A549 (cell line): ENCODE measurements around the gene PIK3C3. TPM values are rescaled to one million over a fixed set of nuclear protein-coding genes. Genes with fewer than 3 reads are reported as not detected.
A peak's percentile ranks its signal among the peaks of the same experiment; 100 is the strongest.

Experiments used
- ATAC-seq, 2 experiments: fragments of 200-7000 bp in 1 of 2; fragments of >200 bp in 1 of 2; cut with Nextera tagmentation in 1 of 2; cut with Tn5 transposase in 1 of 2; 3 replicates each; pipeline versions ENCODE4 v1.8.0 to v1.9.1; 2018 to 2020; ENCODE audit warnings: mild to moderate bottlenecking in 1 of 2, moderate library complexity in 1 of 2
- CTCF ChIA-PET: fragments of 300-600 bp; sonication (Branson Sonifier 250); formaldehyde crosslinking; extraction: SDS; loops from one replicate; lab custom pipeline; 2021; ENCODE audit warnings: antibody characterized with exemption, inconsistent platforms; lab: Yijun Ruan, JAX
- POLR2A ChIA-PET: fragments of 350-600 bp; formaldehyde crosslinking; extraction: SDS; loops from one replicate; lab custom pipeline; 2021; ENCODE audit warnings: antibody characterized with exemption, inconsistent platforms; lab: Yijun Ruan, JAX
- DNase-seq, 2 experiments: peaks; one replicate each; pipeline versions ENCODE4 v3.0.0 to v3.0.0-alpha.2; 2011 to 2016; ENCODE audit warnings: low read depth in 1 of 2, low spot score in 1 of 2
- FAIRE-seq: peaks from 2 replicates; lab custom pipeline; 2011; peaks lifted over from hg19 to GRCh38; lab: Jason Lieb, UNC
- H3K27ac ChIP-seq, 2 experiments: fragments of >200 bp; sonication (Bioruptor Twin); formaldehyde crosslinking; 3 replicates each; pipeline ENCODE4 v1.5.1; 2016 to 2017
- H3K4me1 ChIP-seq: fragments of >200 bp; sonication (Bioruptor Twin); formaldehyde crosslinking; 3 replicates; pipeline ENCODE4 v1.6.1; 2016
- H3K4me2 ChIP-seq: fragments of >200 bp; sonication (Bioruptor Twin); formaldehyde crosslinking; 3 replicates; pipeline ENCODE4 v1.6.1; 2016
- H3K4me3 ChIP-seq: fragments of >200 bp; sonication (Bioruptor Twin); formaldehyde crosslinking; 3 replicates; pipeline ENCODE4 v1.5.1; 2016
- H3K9me3 ChIP-seq: fragments of >200 bp; sonication (Bioruptor Twin); formaldehyde crosslinking; 3 replicates; pipeline ENCODE4 v1.6.1; 2016
- BCL3 ChIP-seq: fragments of >200 bp; sonication (Bioruptor Twin); formaldehyde crosslinking; IDR thresholded peaks from 3 replicates; pipeline ENCODE4 v1.6.1; 2016
- CBX8 ChIP-seq: fragments of 200-600 bp; sonication (generic); IDR thresholded peaks from 2 replicates; pipeline ENCODE4 v1.6.1; 2016
- CEBPB ChIP-seq, 2 experiments: fragments of >200 bp in 1 of 2; sonication (Bioruptor Twin) in 1 of 2; formaldehyde crosslinking in 1 of 2; IDR thresholded peaks; 2 replicates each; pipeline ENCODE4 v1.6.1; 2012 to 2016
- CHD2 ChIP-seq: fragments of 150-350 bp; IDR thresholded peaks from 2 replicates; pipeline ENCODE4 v1.6.1; 2014; ENCODE audit warnings: low read length; ENCODE audit not compliant: partially characterized antibody
- EP300 ChIP-seq, 2 experiments: fragments of >200 bp; sonication (Bioruptor Twin); formaldehyde crosslinking; IDR thresholded peaks; 2 replicates in 1 of 2; 3 replicates in 1 of 2; pipeline ENCODE4 v1.6.1; 2016 to 2017
- ESRRA ChIP-seq: fragments of 150-350 bp; IDR thresholded peaks from 2 replicates; pipeline ENCODE4 v1.6.1; 2014; ENCODE audit warnings: mild to moderate bottlenecking, low read length, borderline replicate concordance
- FOSB ChIP-seq: fragments of 250-450 bp; sonication (Bioruptor Pico); IDR thresholded peaks from 2 replicates; pipeline ENCODE4 v1.5.0; 2020; ENCODE audit warnings: mild to moderate bottlenecking, moderate library complexity
- FOSL2 ChIP-seq, 2 experiments: fragments of 450-650 bp in 1 of 2; fragments of >200 bp in 1 of 2; sonication (Bioruptor Twin) in 1 of 2; formaldehyde crosslinking; IDR thresholded peaks; 2 replicates each; pipeline versions ENCODE4 v1.5.0 to v1.6.1; 2016 to 2020; ENCODE audit warnings: mild to moderate bottlenecking in 1 of 2, moderate library complexity in 1 of 2
- GATA3 ChIP-seq: IDR thresholded peaks from 2 replicates; pipeline ENCODE4 v1.6.1; 2012; ENCODE audit warnings: borderline replicate concordance
- HMGXB4 ChIP-seq: fragments of 250-450 bp; sonication (Bioruptor Pico); IDR thresholded peaks from 2 replicates; pipeline ENCODE4 v1.5.0; 2021; ENCODE audit warnings: mild to moderate bottlenecking, moderate library complexity, borderline replicate concordance
- KDM5A ChIP-seq: fragments of 200-600 bp; sonication (generic); IDR thresholded peaks from 2 replicates; pipeline ENCODE4 v1.6.1; 2016; ENCODE audit warnings: antibody characterized with exemption, mild to moderate bottlenecking
- MAFK ChIP-seq: fragments of 450-650 bp; IDR thresholded peaks from 2 replicates; pipeline ENCODE4 v1.6.1; 2014; ENCODE audit not compliant: partially characterized antibody
- NPAS2 ChIP-seq: fragments of 250-450 bp; sonication (Bioruptor Pico); IDR thresholded peaks from 2 replicates; pipeline ENCODE4 v1.8.0; 2022; ENCODE audit warnings: mild to moderate bottlenecking, moderate library complexity, borderline replicate concordance
- PHF8 ChIP-seq: fragments of 200-600 bp; sonication (generic); IDR thresholded peaks from 2 replicates; pipeline ENCODE4 v1.6.1; 2016; ENCODE audit warnings: low read depth, mild to moderate bottlenecking, antibody characterized with exemption, moderate library complexity, borderline replicate concordance
- RAD21 ChIP-seq, 2 experiments: fragments of >200 bp in 1 of 2; sonication (Bioruptor Twin) in 1 of 2; formaldehyde crosslinking in 1 of 2; IDR thresholded peaks in 1 of 2; conservative IDR thresholded peaks in 1 of 2; 2 replicates in 1 of 2; 3 replicates in 1 of 2; pipeline ENCODE4 v1.6.1; 2012 to 2018; ENCODE audit warnings: inconsistent platforms in 1 of 2
- RCOR1 ChIP-seq: fragments of 150-350 bp; IDR thresholded peaks from 2 replicates; pipeline ENCODE4 v1.6.1; 2014; ENCODE audit warnings: antibody characterized with exemption, low read length, low read depth
- TFCP2L1 ChIP-seq: fragments of 250-450 bp; sonication (Bioruptor Pico); IDR thresholded peaks from 2 replicates; pipeline ENCODE4 v1.5.0; 2021; ENCODE audit warnings: mild to moderate bottlenecking
- USF2 ChIP-seq: fragments of 450-650 bp; IDR thresholded peaks from 2 replicates; pipeline ENCODE4 v1.6.1; 2014; ENCODE audit warnings: antibody characterized with exemption
- ZFP36 ChIP-seq: fragments of 450-650 bp; IDR thresholded peaks from 2 replicates; pipeline ENCODE4 v1.6.1; 2014; ENCODE audit warnings: borderline replicate concordance; ENCODE audit not compliant: partially characterized antibody
- ZNF302 ChIP-seq: fragments of 250-450 bp; sonication (Bioruptor Pico); IDR thresholded peaks from 2 replicates; pipeline ENCODE4 v1.9.0; 2021; ENCODE audit warnings: inconsistent platforms, mild to moderate bottlenecking, moderate library complexity
- WGBS: methylation state at CpG from one replicate; pipeline ENCODE4 v1.1.6; 2017; ENCODE audit errors: missing lambda C conversion rate; 5-methylcytosine and 5-hydroxymethylcytosine counted together
- polyA plus RNA-seq, 4 experiments: library from polyadenylated mRNA; depleted of rRNA in 3 of 4; stranded (reverse); fragments of >200 nt; fragmentation: RNase III in 1 of 4; extraction: RNeasy Plus Mini Kit Qiagen cat#74134 plus additional on column Dnase treatment in 1 of 4; gene quantifications; 2 replicates in 3 of 4; 3 replicates in 1 of 4; pipeline ENCODE4 v1.2.3, GENCODE V29; 2011 to 2017
- TF ChIP-seq, protein P1 (sequence below): fragments of 200-600 bp; sonication (generic); IDR thresholded peaks from 2 replicates; pipeline ENCODE4 v1.6.1; 2016; ENCODE audit warnings: antibody characterized with exemption, mild to moderate bottlenecking, moderate library complexity

Gene PIK3C3
- polyA plus RNA-seq, 2 of the 4 experiments (the other 2 are of a cell fraction): 18.6 to 36.0 TPM

DNA sequence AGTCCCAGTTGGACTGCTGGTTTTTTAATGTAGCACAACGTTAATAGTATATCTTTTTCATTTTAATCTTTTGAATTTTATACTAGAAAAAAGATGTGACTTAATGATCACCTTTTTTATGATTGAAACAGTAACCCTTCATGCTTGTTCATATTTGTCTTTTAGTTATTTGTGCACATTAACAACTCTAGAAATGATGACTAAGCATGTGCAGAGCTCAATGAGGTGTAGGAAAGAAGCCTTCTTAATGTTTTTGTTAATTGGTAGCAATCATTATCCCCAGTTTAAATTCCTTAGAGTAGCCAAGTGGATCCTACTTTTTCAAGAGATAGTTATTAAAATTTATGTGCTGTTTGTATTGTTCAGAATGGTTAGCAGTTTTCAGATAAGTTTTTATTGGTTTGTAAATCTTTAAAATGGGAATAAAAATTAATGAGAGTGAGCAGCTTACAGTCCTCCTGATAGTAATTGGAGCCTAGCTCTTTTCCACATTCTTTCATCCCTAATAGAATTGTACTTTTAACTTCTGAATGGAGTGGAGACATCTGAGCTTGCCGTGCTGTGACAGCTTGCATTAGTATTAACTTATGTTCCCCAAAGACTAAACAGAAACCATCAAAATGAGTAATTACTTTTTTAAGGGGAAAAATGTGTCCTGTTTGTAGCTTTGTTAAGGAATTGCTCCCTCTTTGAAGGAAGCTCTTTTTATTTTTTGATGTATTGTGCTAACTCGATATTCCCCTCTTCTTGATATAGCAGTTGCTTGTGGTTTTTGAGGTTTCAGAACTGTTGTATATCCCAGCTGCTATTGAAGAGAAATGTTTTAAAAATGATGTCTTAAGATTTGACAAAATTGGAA lies 17.3 kb downstream of the PIK3C3 start:
- ChIA-PET CTCF (no interaction called here), POLR2A (no interaction called here)
- no peak overlapping the region for H3K4me2 ChIP-seq
- FAIRE-seq: no peak
- no peaks in the 10 kb centered on the region for H3K4me1 ChIP-seq
- no peak for TF ChIP-seq USF2
- no peak for TF ChIP-seq FOSL2 (IDR thresholded peaks at IDR 0.05)
- no peak for TF ChIP-seq FOSL2 (CRISPR knock-in tag; IDR thresholded peaks at IDR 0.05)
- TF ChIP-seq EP300 (IDR thresholded peaks at IDR 0.05): no peak
- peak; percentile 66 for TF ChIP-seq MAFK
- DNase-seq: no peak
- H3K9me3 ChIP-seq: no peaks in the 10 kb centered on the region
- no peak overlapping the region for H3K27ac ChIP-seq
- WGBS: 89% methylated on average over 3 of the region's 3 CpGs
- no peak overlapping the region for H3K4me3 ChIP-seq
- no peak for ATAC-seq

DNA sequence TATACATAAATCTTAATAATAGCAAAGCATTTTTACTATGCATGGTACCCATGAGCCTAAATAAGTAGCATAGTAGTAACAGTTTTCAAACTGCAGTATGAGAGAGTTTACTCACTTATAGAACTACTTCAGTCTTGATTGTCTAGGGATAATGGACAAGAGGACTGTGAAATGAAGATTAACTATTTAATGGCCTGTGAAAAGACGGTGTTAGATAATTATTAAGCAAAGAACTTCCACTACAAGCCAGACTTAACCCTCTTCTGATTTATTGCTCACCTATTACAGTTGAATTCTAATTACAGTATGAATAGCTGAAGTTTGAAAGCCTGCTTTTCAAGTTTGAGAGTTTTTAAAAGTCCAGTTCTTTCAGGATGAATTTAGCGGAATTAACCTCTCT lies 18.9 kb downstream of the PIK3C3 start:
- ATAC-seq (no peak), FAIRE-seq (no peak), DNase-seq (no peak)
- WGBS: 87% methylated on average over 2 of the region's 2 CpGs
- Histone ChIP-seq H3K4me3 (no peak overlapping the region), H3K9me3 (no peaks in the 10 kb centered on the region), H3K4me2 (no peak overlapping the region), H3K4me1 (no peaks in the 10 kb centered on the region), H3K27ac (no peak overlapping the region)
- ChIA-PET CTCF (no interaction called here), POLR2A (no interaction called here)
- TF ChIP-seq, protein P1, sequence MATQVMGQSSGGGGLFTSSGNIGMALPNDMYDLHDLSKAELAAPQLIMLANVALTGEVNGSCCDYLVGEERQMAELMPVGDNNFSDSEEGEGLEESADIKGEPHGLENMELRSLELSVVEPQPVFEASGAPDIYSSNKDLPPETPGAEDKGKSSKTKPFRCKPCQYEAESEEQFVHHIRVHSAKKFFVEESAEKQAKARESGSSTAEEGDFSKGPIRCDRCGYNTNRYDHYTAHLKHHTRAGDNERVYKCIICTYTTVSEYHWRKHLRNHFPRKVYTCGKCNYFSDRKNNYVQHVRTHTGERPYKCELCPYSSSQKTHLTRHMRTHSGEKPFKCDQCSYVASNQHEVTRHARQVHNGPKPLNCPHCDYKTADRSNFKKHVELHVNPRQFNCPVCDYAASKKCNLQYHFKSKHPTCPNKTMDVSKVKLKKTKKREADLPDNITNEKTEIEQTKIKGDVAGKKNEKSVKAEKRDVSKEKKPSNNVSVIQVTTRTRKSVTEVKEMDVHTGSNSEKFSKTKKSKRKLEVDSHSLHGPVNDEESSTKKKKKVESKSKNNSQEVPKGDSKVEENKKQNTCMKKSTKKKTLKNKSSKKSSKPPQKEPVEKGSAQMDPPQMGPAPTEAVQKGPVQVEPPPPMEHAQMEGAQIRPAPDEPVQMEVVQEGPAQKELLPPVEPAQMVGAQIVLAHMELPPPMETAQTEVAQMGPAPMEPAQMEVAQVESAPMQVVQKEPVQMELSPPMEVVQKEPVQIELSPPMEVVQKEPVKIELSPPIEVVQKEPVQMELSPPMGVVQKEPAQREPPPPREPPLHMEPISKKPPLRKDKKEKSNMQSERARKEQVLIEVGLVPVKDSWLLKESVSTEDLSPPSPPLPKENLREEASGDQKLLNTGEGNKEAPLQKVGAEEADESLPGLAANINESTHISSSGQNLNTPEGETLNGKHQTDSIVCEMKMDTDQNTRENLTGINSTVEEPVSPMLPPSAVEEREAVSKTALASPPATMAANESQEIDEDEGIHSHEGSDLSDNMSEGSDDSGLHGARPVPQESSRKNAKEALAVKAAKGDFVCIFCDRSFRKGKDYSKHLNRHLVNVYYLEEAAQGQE: no peak
- TF ChIP-seq CHD2 (no peak), RCOR1 (no peak), BCL3 (no peak), FOSB (CRISPR knock-in tag) (no peak), RAD21 (conservative IDR thresholded peaks at IDR 0.05 in 1 of 2, IDR thresholded peaks at IDR 0.05 in 1 of 2) (no peak), PHF8 (no peak), ESRRA (no peak), ZNF302 (CRISPR knock-in tag) (no peak), TFCP2L1 (CRISPR knock-in tag) (no peak), KDM5A (no peak), GATA3 (no peak), CBX8 (no peak), HMGXB4 (CRISPR knock-in tag) (no peak), ZFP36 (no peak), CEBPB (IDR thresholded peaks at IDR 0.05) (no peak), NPAS2 (CRISPR knock-in tag) (no peak)
